ENCODE data around the gene ACE.

The ACE gene

DNA sequence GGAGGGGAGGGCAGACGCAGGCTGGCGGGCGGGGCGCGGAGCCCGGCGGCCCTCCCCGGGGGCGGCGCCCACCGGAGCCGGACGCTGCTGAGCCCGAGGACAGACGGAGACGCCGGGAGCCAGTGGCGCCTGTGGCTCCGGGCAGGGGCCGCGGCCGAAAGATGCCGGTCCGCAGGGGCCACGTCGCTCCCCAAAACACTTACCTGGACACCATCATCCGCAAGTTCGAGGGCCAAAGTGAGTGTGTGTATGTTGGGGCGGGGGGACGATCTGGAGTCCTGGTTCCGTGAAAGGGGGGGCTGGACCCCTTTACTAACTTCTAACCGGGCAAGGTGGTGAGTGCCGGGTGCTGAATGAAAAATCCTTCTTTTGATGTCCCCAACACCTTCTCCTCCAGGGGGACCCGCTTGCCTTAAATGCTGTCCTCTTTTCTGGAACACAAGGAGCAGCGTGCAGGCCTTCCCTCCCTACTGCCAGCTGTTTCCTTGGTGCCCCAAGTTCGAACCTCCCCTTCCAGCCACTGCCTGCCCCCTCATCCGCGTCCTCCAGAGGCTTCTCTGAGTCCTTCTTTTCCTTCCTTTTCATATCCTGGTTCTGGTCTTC is 46.5 kb downstream of the ACE start, which contains the start of gene KCNH6:
TSS of gene KCNH6 (plus strand) at position 106 of the 603 bp plus-strand sequence. CDS start at position 162, 56 bp downstream.
- TF ChIP-seq, protein P1, sequence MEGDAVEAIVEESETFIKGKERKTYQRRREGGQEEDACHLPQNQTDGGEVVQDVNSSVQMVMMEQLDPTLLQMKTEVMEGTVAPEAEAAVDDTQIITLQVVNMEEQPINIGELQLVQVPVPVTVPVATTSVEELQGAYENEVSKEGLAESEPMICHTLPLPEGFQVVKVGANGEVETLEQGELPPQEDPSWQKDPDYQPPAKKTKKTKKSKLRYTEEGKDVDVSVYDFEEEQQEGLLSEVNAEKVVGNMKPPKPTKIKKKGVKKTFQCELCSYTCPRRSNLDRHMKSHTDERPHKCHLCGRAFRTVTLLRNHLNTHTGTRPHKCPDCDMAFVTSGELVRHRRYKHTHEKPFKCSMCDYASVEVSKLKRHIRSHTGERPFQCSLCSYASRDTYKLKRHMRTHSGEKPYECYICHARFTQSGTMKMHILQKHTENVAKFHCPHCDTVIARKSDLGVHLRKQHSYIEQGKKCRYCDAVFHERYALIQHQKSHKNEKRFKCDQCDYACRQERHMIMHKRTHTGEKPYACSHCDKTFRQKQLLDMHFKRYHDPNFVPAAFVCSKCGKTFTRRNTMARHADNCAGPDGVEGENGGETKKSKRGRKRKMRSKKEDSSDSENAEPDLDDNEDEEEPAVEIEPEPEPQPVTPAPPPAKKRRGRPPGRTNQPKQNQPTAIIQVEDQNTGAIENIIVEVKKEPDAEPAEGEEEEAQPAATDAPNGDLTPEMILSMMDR (IDR thresholded peaks at IDR 0.05; ENCODE audit: insufficient read depth, low read depth, low read length, missing control alignments): no peak
- no peak within 1 kb of the TSS for H3K4me3 ChIP-seq (ENCODE audit: low read depth, low read length)
- no peak for DNase-seq (ENCODE audit: low read depth)

DNA sequence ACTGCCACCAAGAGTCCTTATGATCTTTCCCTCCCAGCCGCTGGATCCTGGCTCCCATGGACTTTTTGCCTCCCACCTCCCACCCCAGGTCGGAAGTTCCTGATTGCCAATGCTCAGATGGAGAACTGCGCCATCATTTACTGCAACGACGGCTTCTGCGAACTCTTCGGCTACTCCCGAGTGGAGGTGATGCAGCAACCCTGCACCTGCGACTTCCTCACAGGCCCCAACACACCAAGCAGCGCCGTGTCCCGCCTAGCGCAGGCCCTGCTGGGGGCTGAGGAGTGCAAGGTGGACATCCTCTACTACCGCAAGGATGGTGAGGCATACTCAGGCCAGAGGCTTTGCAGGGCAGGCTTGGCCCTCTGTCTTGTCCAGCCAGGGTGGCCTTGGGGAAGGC is 47.2 kb downstream of the ACE start:
- TF ChIP-seq, protein P1 (IDR thresholded peaks at IDR 0.05; ENCODE audit: insufficient read depth, low read depth, low read length, missing control alignments): no peak
- DNase-seq (ENCODE audit: low read depth): no peak
- H3K4me3 ChIP-seq (ENCODE audit: low read depth, low read length): no peak overlapping the region

DNA sequence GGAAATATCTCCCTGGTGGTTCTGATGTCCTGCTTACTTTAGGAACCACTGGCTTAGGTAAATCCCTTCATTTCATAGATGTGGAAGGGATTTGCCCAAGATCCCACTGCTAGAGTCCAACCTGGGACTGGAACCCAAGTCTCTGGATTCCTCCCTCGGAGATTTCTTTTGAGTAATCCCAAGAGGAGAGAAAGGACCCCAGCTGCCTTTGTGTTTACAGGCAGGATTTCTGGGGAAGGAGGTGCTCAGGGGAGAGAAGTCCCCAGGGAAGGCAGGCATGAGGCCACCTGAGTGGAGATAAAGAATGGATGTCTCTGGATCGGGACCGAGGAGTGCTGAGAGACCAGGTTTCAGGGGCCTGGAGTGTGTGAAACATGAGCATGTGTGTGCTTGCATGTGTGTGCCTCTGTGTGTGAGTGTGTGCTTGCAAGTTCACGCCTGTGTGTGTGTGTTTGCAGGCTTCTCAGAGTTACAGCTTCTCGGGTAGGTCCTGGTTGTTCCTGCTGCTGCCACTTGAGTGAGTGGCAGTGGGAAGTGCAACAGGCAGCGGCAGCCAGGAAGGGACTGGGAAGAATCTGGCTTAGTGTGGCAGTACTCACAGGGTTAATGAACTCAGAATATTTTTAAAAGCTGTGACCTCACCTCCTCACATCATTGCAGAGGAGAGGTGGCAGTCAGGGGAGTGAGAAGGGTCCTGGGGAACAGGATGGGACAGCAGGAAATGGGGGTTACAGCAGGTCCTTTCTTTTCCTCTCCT is 48.5 kb downstream of the ACE start:
- TF ChIP-seq, protein P1 (IDR thresholded peaks at IDR 0.05; ENCODE audit: insufficient read depth, low read depth, low read length, missing control alignments): no peak
- no peak for DNase-seq (ENCODE audit: low read depth)
- no peak overlapping the region for H3K4me3 ChIP-seq (ENCODE audit: low read depth, low read length)

DNA sequence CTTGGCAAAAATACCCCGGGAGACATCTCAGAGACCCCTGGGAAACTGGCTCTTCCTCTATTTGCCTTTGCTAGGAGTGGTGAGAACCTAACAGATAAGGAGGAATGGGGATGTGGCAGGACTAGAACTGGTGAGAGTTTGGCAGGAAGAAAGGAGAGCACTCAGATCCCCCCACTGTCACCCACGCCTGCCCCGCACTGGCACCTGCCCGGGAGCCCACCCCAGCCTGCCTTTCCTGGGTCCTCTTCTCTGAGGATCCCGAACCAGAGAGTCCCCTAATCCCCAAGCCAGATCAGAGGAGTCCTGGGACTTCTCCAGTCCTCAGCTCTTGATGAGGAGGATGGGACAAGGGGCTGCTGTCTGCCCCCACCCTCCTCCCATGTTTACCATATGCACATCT is 50.0 kb downstream of the ACE start:
- no peak overlapping the region for H3K4me3 ChIP-seq (ENCODE audit: low read depth, low read length)
- no peak for DNase-seq (ENCODE audit: low read depth)
- TF ChIP-seq, protein P1 (IDR thresholded peaks at IDR 0.05; ENCODE audit: insufficient read depth, low read depth, low read length, missing control alignments): no peak

DNA sequence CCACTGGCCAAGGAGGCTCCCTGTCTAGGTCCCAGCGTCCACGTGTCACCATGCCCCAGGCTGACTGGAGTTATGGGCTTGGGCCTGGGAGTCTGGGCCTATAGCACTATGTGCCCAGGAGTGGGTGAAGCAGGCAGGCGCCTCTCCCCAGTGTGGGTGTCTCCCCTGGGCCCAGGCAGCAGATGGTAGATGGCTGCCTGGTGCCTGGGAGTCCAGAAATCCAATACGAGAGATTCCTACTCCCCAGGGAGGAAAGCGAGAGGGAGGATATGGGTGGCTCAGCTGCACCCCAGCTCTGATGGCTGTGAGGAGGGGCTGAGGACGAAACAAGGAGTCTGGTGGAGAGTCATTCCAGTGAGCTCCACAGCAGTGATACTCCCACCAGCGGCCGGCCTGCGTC is 51.3 kb downstream of the ACE start:
- H3K4me3 ChIP-seq (ENCODE audit: low read depth, low read length): no peak overlapping the region
- TF ChIP-seq, protein P1 (IDR thresholded peaks at IDR 0.05; ENCODE audit: insufficient read depth, low read depth, low read length, missing control alignments): no peak
- DNase-seq (ENCODE audit: low read depth): no peak

DNA sequence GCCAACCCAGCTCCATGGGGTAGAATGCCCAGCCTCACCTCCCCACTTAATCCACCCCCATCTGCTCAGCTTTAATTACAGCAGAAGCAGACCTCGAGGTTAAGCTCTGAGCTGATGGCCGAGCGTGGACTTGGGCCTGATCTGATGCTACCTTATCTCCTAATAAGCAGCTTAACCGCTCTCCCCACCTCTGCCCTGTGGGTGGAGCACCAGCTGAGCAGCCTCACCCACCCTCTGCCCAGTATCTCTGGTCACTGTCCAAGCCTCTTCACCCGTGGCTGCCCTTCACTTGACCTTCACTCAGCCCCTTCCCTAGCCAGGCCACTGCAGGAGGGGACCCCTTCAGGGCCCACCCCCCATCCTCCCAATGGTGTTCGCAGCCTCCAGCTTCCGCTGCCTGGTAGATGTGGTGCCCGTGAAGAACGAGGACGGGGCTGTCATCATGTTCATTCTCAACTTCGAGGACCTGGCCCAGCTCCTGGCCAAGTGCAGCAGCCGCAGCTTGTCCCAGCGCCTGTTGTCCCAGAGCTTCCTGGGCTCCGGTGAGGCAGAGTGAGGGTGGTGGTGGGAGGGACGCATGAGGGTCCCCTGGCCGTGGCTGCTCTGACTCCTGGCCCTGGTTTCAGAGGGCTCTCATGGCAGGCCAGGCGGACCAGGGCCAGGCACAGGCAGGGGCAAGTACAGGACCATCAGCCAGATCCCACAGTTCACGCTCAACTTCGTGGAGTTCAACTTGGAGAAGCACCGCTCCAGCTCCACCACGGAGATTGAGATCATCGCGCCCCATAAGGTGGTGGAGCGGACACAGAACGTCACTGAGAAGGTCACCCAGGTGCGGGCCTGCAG is 53.1 kb downstream of the ACE start:
- TF ChIP-seq, protein P1 (IDR thresholded peaks at IDR 0.05; ENCODE audit: insufficient read depth, low read depth, low read length, missing control alignments): no peak
- DNase-seq (ENCODE audit: low read depth): no peak
- no peak overlapping the region for H3K4me3 ChIP-seq (ENCODE audit: low read depth, low read length)

All from GM12865 (cell line).